Neural crest cell (in vitro differentiated cells): Measurements from ENCODE around the gene PTMA. TPM values are rescaled to one million over a fixed set of nuclear protein-coding genes. Genes with fewer than 3 reads are reported as not detected.
A peak's percentile ranks its signal among the peaks of the same experiment; 100 is the strongest.

ENCODE experiments used
- DNase-seq: peaks from one replicate; pipeline ENCODE4 v3.0.0; 2021; ENCODE audit warnings: low read depth, mixed read lengths, low spot score
- H3K27ac Mint-ChIP-seq: one replicate; pipeline ENCODE4 v1.8.0; 2021; ENCODE audit warnings: mild to moderate bottlenecking, mixed read lengths; ENCODE audit not compliant: unreplicated experiment
- H3K27me3 Mint-ChIP-seq: 2 replicates; pipeline ENCODE4 v1.8.0; 2021; ENCODE audit warnings: low read depth, mild to moderate bottlenecking, mixed read lengths
- H3K36me3 Mint-ChIP-seq: 2 replicates; pipeline ENCODE4 v1.8.0; 2021; ENCODE audit warnings: low read depth, mild to moderate bottlenecking, mixed read lengths
- H3K4me1 Mint-ChIP-seq: 2 replicates; pipeline ENCODE4 v1.8.0; 2021; ENCODE audit warnings: mixed read lengths
- H3K4me3 Mint-ChIP-seq: one replicate; pipeline ENCODE4 v1.8.0; 2021; ENCODE audit warnings: mild to moderate bottlenecking, mixed read lengths
- H3K9me3 Mint-ChIP-seq: 2 replicates; pipeline ENCODE4 v1.8.0; 2021; ENCODE audit warnings: mixed read lengths
- total RNA-seq: library from RNA; stranded (reverse); gene quantifications from 2 replicates; pipeline ENCODE4 v1.2.1, GENCODE V29; 2021
- TF ChIP-seq, protein P1 (sequence below): fragments of 200-600 bp; sonication (generic); conservative IDR thresholded peaks from 2 replicates; pipeline ENCODE4 v1.5.0; 2021; ENCODE audit warnings: antibody characterized with exemption, mild to moderate bottlenecking

The PTMA gene
- total RNA-seq, 1 donor from 2014 or later: 1,415 TPM

DNA sequence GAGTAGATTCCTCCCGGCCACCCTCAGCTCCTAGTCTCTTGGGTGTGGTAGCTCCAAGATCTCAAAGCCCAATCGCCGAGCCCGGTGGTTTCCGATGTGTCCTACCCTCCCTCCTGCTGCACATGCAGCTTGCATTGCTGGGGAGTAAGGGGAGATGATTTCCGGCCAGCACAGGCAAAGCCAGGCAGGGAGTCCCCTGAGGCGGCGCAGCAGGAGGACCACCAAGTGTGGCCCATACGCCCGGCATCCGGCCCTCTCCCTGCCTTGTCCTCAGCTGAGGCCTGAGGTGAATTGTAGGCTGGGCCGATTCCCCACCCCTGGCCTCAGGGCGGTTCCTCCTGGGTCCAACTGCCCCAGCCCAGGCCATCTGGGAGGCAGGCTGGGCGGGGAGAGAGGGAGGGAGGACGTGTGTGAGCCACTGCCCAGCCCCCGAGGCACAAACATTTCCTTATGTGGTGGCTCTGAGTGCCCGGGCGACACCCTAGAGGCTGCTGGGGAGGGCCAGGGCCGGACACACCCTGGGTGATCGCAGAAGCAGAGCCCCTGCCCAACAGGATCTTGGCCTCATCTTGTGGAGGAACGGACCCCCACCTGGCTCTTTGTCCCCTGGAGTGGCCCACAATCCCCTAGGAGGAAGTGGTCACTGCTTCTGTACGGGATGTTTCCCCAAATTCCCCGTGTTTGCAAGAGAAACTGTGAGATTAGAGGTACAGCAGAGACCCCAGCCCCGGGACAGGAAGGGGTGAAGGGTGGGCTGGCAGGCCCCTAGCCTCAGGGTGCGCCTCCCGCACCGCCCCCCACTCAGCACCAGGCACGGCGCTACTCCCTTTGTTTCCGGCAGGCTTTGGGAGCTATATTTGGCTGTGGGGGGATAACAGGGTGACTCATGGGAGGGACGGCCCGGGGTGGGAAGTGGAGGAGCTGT, 41.9 kb upstream of the PTMA start:
- H3K9me3 Mint-ChIP-seq: no peaks in the 10 kb centered on the region

DNA sequence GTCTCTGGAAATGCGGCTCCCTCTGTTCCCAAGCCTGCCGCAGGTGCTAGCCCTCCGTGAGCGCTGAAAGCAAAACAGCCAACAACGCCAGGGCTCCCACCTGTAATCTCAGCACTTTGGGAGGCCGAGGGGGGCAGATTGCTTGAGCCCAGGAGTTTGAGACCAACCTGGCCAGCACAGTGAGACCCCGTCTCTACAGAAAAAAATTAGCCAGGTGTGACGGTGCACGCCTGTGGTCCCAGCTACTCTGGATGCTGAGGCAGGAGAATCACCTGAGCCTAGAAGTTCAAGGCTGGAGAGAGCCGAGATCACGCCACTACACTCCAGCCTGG, 41.3 kb upstream of the PTMA start:
- no peaks in the 10 kb centered on the region for H3K27me3 Mint-ChIP-seq
- H3K4me1 Mint-ChIP-seq: peaks cover 42% of the 10 kb centered on the region
- peak overlapping the region; percentile 74 for H3K4me3 Mint-ChIP-seq
- DNase-seq: no peak
- peaks cover 3% of the 10 kb centered on the region for H3K36me3 Mint-ChIP-seq
- peak overlapping the region; percentile 97 for H3K27ac Mint-ChIP-seq
- TF ChIP-seq, protein P1, sequence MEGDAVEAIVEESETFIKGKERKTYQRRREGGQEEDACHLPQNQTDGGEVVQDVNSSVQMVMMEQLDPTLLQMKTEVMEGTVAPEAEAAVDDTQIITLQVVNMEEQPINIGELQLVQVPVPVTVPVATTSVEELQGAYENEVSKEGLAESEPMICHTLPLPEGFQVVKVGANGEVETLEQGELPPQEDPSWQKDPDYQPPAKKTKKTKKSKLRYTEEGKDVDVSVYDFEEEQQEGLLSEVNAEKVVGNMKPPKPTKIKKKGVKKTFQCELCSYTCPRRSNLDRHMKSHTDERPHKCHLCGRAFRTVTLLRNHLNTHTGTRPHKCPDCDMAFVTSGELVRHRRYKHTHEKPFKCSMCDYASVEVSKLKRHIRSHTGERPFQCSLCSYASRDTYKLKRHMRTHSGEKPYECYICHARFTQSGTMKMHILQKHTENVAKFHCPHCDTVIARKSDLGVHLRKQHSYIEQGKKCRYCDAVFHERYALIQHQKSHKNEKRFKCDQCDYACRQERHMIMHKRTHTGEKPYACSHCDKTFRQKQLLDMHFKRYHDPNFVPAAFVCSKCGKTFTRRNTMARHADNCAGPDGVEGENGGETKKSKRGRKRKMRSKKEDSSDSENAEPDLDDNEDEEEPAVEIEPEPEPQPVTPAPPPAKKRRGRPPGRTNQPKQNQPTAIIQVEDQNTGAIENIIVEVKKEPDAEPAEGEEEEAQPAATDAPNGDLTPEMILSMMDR: no peak
- H3K9me3 Mint-ChIP-seq: no peaks in the 10 kb centered on the region

More for the DNA sequence above, 41.9 kb upstream of the PTMA start:
- peak; percentile 62 for DNase-seq
- peaks cover 40% of the 10 kb centered on the region for H3K4me1 Mint-ChIP-seq
- TF ChIP-seq, protein P1: no peak
- H3K36me3 Mint-ChIP-seq: peaks cover 3% of the 10 kb centered on the region
- H3K27ac Mint-ChIP-seq: peak overlapping the region; percentile 97
- no peaks in the 10 kb centered on the region for H3K27me3 Mint-ChIP-seq
- peak overlapping the region; percentile 74 for H3K4me3 Mint-ChIP-seq

DNA sequence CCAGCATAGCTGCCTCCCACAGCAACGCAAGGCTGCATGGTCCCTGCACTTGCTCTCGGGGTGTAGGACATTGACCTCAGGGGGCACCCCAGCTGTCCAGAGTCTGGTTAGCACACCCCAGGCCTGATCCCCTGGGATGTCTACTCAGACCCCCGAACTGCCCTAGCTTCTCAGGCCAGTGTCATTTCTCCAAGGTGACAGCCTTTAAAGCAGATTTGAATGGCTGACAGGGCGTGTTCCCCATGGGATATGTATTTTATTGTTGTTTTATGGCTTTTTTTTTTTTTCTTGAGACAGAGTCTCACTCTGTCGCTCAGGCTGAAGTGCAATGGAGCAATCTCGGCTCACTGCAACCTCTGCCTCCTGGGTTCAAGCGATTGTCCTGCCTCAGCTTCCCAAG, 40.8 kb upstream of the PTMA start:
- H3K27ac Mint-ChIP-seq: peak overlapping the region; percentile 12
- no peaks in the 10 kb centered on the region for H3K9me3 Mint-ChIP-seq
- TF ChIP-seq, protein P1: no peak
- H3K36me3 Mint-ChIP-seq: peaks cover 3% of the 10 kb centered on the region
- H3K27me3 Mint-ChIP-seq: no peaks in the 10 kb centered on the region
- H3K4me1 Mint-ChIP-seq: peaks cover 41% of the 10 kb centered on the region
- H3K4me3 Mint-ChIP-seq: peak overlapping the region; percentile 23
- DNase-seq: no peak

DNA sequence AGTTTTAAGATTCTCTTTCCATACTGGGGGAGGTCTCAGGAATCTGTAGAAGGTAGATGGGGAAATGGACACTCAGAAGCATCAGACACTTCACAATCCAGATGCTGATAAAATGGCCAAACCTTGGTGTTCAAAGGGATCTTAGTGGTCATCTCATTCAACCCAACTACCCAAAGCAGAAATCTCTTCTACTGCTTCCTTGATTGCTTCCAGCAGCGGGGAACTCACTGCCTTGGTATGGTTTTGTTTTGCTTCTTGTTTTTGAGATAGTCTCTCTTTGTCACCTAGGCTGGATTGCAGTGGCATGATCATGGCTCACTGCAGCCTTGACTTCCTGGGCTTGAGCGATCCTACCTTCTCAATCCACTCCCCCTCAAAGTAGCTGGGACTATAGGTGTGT, 39.3 kb upstream of the PTMA start:
- TF ChIP-seq, protein P1: no peak
- H3K4me1 Mint-ChIP-seq: peaks cover 37% of the 10 kb centered on the region
- no peak overlapping the region for H3K27ac Mint-ChIP-seq
- H3K27me3 Mint-ChIP-seq: no peaks in the 10 kb centered on the region
- no peaks in the 10 kb centered on the region for H3K36me3 Mint-ChIP-seq
- no peak for DNase-seq
- H3K4me3 Mint-ChIP-seq: no peak overlapping the region
- no peaks in the 10 kb centered on the region for H3K9me3 Mint-ChIP-seq

DNA sequence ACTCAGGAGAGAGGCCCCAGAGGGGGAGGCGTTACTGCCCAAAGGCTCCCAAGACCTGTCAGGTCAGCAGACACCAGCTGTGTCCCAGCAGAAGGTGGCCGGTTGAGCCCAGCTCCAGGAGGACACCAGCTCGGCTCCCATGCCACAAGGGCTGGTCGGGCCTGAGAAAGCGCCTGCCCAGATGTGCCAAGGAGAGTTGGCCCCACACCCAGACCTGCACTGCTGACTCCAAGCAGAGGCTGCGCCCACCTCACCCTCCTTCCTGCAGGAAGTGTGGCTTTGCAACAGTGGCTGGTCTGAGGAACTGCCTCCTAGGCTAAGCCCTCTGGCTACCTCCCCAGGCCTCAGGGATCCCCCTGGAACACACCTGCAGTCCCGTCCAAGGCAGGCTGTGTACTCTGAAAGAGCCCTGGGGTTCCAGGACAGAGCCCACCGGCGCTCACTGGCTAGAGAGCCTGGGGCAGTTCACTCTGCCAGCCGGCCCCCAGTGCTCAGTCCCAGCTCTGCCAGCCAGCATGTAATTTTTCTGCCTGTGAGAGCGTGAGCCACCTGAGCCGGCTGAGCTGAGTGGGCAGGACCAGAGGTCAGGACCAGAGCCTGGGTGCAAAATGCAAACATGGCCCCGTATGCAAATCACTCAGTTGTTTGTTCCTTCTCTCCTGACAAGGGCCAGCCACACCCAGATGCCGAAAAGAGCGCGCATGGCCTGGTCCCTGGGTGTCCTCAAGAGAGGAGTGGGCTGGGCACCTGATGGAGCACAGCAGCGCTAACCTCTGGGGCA, 36.9 kb upstream of the PTMA start:
- TF ChIP-seq, protein P1: no peak
- peaks cover 33% of the 10 kb centered on the region for H3K4me1 Mint-ChIP-seq
- no peaks in the 10 kb centered on the region for H3K27me3 Mint-ChIP-seq
- H3K36me3 Mint-ChIP-seq: no peaks in the 10 kb centered on the region
- no peak for DNase-seq
- no peak overlapping the region for H3K27ac Mint-ChIP-seq
- peak overlapping the region; percentile 27 for H3K4me3 Mint-ChIP-seq
- H3K9me3 Mint-ChIP-seq: no peaks in the 10 kb centered on the region
